CD14-positive monocyte (primary cell): ENCODE results near the gene TUBGCP5. TPM values are rescaled to one million over a fixed set of nuclear protein-coding genes. Genes with fewer than 3 reads are reported as not detected.

Experiments used
- DNase-seq, 3 donors: peaks; one replicate each; pipeline ENCODE4 v3.0.0-alpha.2; 2011 to 2022
- H2AFZ ChIP-seq: 2 replicates; pipeline ENCODE4 v1.6.0; 2012; ENCODE audit warnings: mild to moderate bottlenecking, low read depth, low read length, inconsistent platforms; ENCODE audit not compliant: insufficient read depth, poor library complexity, severe bottlenecking
- H3K27ac ChIP-seq, 2 donors: 1 replicate in 1 of 2; 2 replicates in 1 of 2; pipeline ENCODE4 v1.5.1; 2012 to 2013; ENCODE audit warnings: low read length in 2 of 2, control low read depth in 1 of 2, inconsistent platforms in 1 of 2, low read depth in 1 of 2, mild to moderate bottlenecking in 1 of 2
- H3K27me3 ChIP-seq, 2 donors: one replicate each; pipeline versions ENCODE4 v1.6.0 to v1.6.1; 2011 to 2013; ENCODE audit warnings: low read length in 2 of 2; ENCODE audit not compliant: control insufficient read depth in 2 of 2, insufficient read depth in 2 of 2
- H3K36me3 ChIP-seq, 2 donors: replicated peaks in 1 of 2; 1 replicate in 1 of 2; 2 replicates in 1 of 2; pipeline versions ENCODE4 v1.5.1 to v1.6.1; 2012 to 2013; ENCODE audit warnings: low read length in 2 of 2, control low read depth in 1 of 2, inconsistent platforms in 1 of 2, mild to moderate bottlenecking in 1 of 2; ENCODE audit not compliant: insufficient read depth in 2 of 2, control insufficient read depth in 1 of 2
- H3K4me1 ChIP-seq, 2 donors: 1 replicate in 1 of 2; 2 replicates in 1 of 2; pipeline versions ENCODE4 v1.5.1 to v1.6.1; 2012 to 2013; ENCODE audit warnings: low read length in 2 of 2, control low read depth in 1 of 2, inconsistent platforms in 1 of 2, mild to moderate bottlenecking in 1 of 2, moderate library complexity in 1 of 2; ENCODE audit not compliant: insufficient read depth in 2 of 2, control insufficient read depth in 1 of 2
- H3K4me2 ChIP-seq: replicated peaks from 2 replicates; pipeline ENCODE3; 2012; ENCODE audit warnings: low read length, moderate library complexity, mild to moderate bottlenecking; ENCODE audit not compliant: poor library complexity, severe bottlenecking; ENCODE audit errors: extremely low read depth
- H3K4me3 ChIP-seq, 3 experiments: fragments of 200-600 bp in 1 of 3; sonication (generic) in 1 of 3; replicated peaks in 1 of 3; 1 replicate in 2 of 3; 2 replicates in 1 of 3; pipeline ENCODE4 v1.5.1; 2011 to 2013; ENCODE audit warnings: low read length in 3 of 3, mild to moderate bottlenecking in 3 of 3, control low read depth in 2 of 3, low read depth in 2 of 3, inconsistent platforms in 1 of 3, moderate library complexity in 1 of 3
- H3K79me2 ChIP-seq: 2 replicates; pipeline ENCODE4 v1.6.0; 2012; ENCODE audit warnings: mild to moderate bottlenecking, control low read depth, inconsistent platforms, low read length, moderate library complexity; ENCODE audit not compliant: insufficient read depth
- H3K9ac ChIP-seq: 2 replicates; pipeline ENCODE4 v1.6.0; 2017; ENCODE audit warnings: low read length, mild to moderate bottlenecking; ENCODE audit not compliant: insufficient read depth, poor library complexity, severe bottlenecking
- H3K9me3 ChIP-seq, 2 donors: replicated peaks in 1 of 2; 1 replicate in 1 of 2; 2 replicates in 1 of 2; pipeline versions ENCODE4 v1.5.1 to v1.6.1; 2012 to 2013; ENCODE audit warnings: low read length in 2 of 2, control low read depth in 1 of 2; ENCODE audit not compliant: control insufficient read depth in 1 of 2, insufficient read depth in 1 of 2
- H4K20me1 ChIP-seq: 2 replicates; pipeline ENCODE4 v1.6.0; 2012; ENCODE audit warnings: mild to moderate bottlenecking, low read length, control low read depth, moderate library complexity; ENCODE audit not compliant: insufficient read depth
- H3K27ac Mint-ChIP-seq, 7 donors: one replicate each; pipeline ENCODE4 v1.8.0; 2020; ENCODE audit warnings: mild to moderate bottlenecking in 7 of 7, mixed read lengths in 7 of 7, moderate library complexity in 6 of 7, inconsistent platforms in 2 of 7
- H3K27me3 Mint-ChIP-seq, 3 donors: one replicate each; pipeline ENCODE4 v1.8.0; 2021 to 2022; ENCODE audit warnings: low read depth in 3 of 3, mild to moderate bottlenecking in 3 of 3, mixed read lengths in 3 of 3, moderate library complexity in 3 of 3, inconsistent platforms in 1 of 3
- H3K36me3 Mint-ChIP-seq, 2 donors: one replicate each; pipeline ENCODE4 v1.8.0; 2020; ENCODE audit warnings: mixed read lengths in 2 of 2, inconsistent platforms in 1 of 2, mild to moderate bottlenecking in 1 of 2
- H3K4me1 Mint-ChIP-seq: one replicate; pipeline ENCODE4 v1.8.0; 2020; ENCODE audit warnings: mild to moderate bottlenecking, mixed read lengths
- H3K4me3 Mint-ChIP-seq, 2 donors: one replicate each; pipeline ENCODE4 v1.8.0; 2020; ENCODE audit warnings: mild to moderate bottlenecking in 2 of 2, mixed read lengths in 2 of 2, moderate library complexity in 1 of 2
- H3K9me3 Mint-ChIP-seq, 7 donors: one replicate each; pipeline ENCODE4 v1.8.0; 2020 to 2022; ENCODE audit warnings: mixed read lengths in 7 of 7, mild to moderate bottlenecking in 6 of 7, moderate library complexity in 6 of 7, inconsistent platforms in 2 of 7
- WGBS: methylation state at CpG from one replicate; pipeline ENCODE4 v1.1.5; 2013; ENCODE audit warnings: missing lambda C conversion rate; ENCODE audit not compliant: insufficient coverage; 5-methylcytosine and 5-hydroxymethylcytosine counted together
- intact Hi-C, 2 donors: fragments of 100-400 bp; cut with micrococcal nuclease; formaldehyde crosslinking; loops; one replicate each; pipeline versions ENCODE4 v1.15.0 to v1.15.1; 2023
- polyA plus RNA-seq, 3 donors: library from polyadenylated mRNA; depleted of rRNA in 1 of 3; unstranded in 2 of 3; stranded (reverse) in 1 of 3; fragments of 300-500 nt in 2 of 3; fragments of >200 nt in 1 of 3; fragmentation: Illumina TruSeq in 2 of 3; gene quantifications; 1 replicate in 2 of 3; 2 replicates in 1 of 3; pipeline ENCODE4 v1.2.3, GENCODE V29; 2012 to 2021
- TF ChIP-seq, protein P1 (sequence below): fragments of 200-600 bp; IDR thresholded peaks from one replicate; pipeline ENCODE4 v1.8.0; 2022; ENCODE audit warnings: antibody characterized with exemption, mild to moderate bottlenecking

Gene TUBGCP5
- polyA plus RNA-seq, 3 donors: 1.4 to 5.8 (median 1.8) TPM

DNA sequence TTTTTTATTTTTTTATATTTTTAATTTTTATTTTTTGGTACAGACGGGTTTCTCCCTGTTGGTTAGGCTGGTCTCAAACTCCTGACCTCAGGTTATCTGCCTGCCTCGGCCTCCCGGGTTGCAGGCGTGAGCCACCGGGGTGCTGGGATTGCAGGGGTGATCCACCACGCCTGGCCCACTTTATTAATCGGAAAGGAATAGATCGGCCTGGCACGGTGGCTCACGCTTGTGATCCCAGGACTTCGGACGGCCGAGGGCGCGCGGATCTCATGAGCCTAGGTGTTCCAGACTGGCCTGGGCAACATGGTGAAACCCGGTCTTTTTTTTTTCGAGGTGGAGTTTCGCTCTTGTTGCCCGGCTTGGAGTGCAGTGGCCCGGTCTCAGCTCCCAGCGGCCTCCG lies 26.5 kb upstream of the TUBGCP5 start:
- Mint-ChIP-seq H3K4me3 (no peak overlapping the region), H3K27ac (no peak overlapping the region), H3K27me3 (peaks cover 0 to 2% (median 2%) of the 10 kb centered on the region in 3 donors), H3K4me1 (no peaks in the 10 kb centered on the region), H3K9me3 (peaks cover 25 to 74% (median 46%) of the 10 kb centered on the region in 7 donors), H3K36me3 (no peaks in the 10 kb centered on the region)
- Histone ChIP-seq H3K4me3 (no peak overlapping the region), H3K27ac (no peak overlapping the region), H3K9me3 (peaks cover 28 to 72% of the 10 kb centered on the region in 2 donors), H3K4me1 (no peaks in the 10 kb centered on the region), H3K4me2 (no peak overlapping the region), H3K9ac (no peak overlapping the region), H3K79me2 (no peaks in the 10 kb centered on the region), H4K20me1 (no peaks in the 10 kb centered on the region), H2AFZ (no peak overlapping the region), H3K36me3 (no peaks in the 10 kb centered on the region), H3K27me3 (no peaks in the 10 kb centered on the region)
- 98% methylated on average over 23 of the region's 23 CpGs for WGBS
- no peak for DNase-seq
- TF ChIP-seq, protein P1, sequence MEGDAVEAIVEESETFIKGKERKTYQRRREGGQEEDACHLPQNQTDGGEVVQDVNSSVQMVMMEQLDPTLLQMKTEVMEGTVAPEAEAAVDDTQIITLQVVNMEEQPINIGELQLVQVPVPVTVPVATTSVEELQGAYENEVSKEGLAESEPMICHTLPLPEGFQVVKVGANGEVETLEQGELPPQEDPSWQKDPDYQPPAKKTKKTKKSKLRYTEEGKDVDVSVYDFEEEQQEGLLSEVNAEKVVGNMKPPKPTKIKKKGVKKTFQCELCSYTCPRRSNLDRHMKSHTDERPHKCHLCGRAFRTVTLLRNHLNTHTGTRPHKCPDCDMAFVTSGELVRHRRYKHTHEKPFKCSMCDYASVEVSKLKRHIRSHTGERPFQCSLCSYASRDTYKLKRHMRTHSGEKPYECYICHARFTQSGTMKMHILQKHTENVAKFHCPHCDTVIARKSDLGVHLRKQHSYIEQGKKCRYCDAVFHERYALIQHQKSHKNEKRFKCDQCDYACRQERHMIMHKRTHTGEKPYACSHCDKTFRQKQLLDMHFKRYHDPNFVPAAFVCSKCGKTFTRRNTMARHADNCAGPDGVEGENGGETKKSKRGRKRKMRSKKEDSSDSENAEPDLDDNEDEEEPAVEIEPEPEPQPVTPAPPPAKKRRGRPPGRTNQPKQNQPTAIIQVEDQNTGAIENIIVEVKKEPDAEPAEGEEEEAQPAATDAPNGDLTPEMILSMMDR: no peak
- intact Hi-C loops: no loop called here

- Mint-ChIP-seq H3K36me3 (no peaks in the 10 kb centered on the region), H3K27ac (no peak overlapping the region), H3K4me3 (no peak overlapping the region), H3K27me3 (peaks cover 2% of the 10 kb centered on the region in 3 donors), H3K4me1 (no peaks in the 10 kb centered on the region), H3K9me3 (peaks cover 25 to 78% (median 49%) of the 10 kb centered on the region in 7 donors)
- H2AFZ ChIP-seq: no peak overlapping the region
- H3K27ac ChIP-seq: no peak overlapping the region
- H3K4me2 ChIP-seq: no peak overlapping the region
- 87% methylated on average over 5 of the region's 5 CpGs for WGBS
- no peak overlapping the region for H3K9ac ChIP-seq
- intact Hi-C loops: no loop called here
- H3K4me1 ChIP-seq: no peaks in the 10 kb centered on the region
- H3K9me3 ChIP-seq: peaks cover 28 to 68% of the 10 kb centered on the region in 2 donors
- DNase-seq: no peak
- no peak overlapping the region for H3K4me3 ChIP-seq
- no peaks in the 10 kb centered on the region for H3K36me3 ChIP-seq
- no peaks in the 10 kb centered on the region for H3K27me3 ChIP-seq
- no peaks in the 10 kb centered on the region for H3K79me2 ChIP-seq
- no peaks in the 10 kb centered on the region for H4K20me1 ChIP-seq
- TF ChIP-seq, protein P1: no peak
Measured at GRCh38 chr15:23064156-23064555, 24.8 kb upstream of the TUBGCP5 start.
